Jurkat, Clone E6-1 (cell line): ENCODE measurements around the gene FGB. TPM values are rescaled to one million over a fixed set of nuclear protein-coding genes. Genes with fewer than 3 reads are reported as not detected.

Experiments
- DNase-seq: peaks from one replicate; pipeline ENCODE4 v3.0.0-alpha.2; 2011; ENCODE audit warnings: low read depth, low spot score
- H3K4me3 ChIP-seq: 2 replicates; pipeline ENCODE4 v1.5.1; 2011; ENCODE audit warnings: mild to moderate bottlenecking, low read length, control low read depth, moderate library complexity
- polyA plus RNA-seq: library from polyadenylated mRNA; unstranded; fragments of >200 nt; gene quantifications from one replicate; pipeline ENCODE4 v1.2.1, GENCODE V29; 2012; ENCODE audit warnings: missing spikeins; ENCODE audit not compliant: insufficient read length, insufficient read depth

Gene FGB
- polyA plus RNA-seq: not detected

DNA sequence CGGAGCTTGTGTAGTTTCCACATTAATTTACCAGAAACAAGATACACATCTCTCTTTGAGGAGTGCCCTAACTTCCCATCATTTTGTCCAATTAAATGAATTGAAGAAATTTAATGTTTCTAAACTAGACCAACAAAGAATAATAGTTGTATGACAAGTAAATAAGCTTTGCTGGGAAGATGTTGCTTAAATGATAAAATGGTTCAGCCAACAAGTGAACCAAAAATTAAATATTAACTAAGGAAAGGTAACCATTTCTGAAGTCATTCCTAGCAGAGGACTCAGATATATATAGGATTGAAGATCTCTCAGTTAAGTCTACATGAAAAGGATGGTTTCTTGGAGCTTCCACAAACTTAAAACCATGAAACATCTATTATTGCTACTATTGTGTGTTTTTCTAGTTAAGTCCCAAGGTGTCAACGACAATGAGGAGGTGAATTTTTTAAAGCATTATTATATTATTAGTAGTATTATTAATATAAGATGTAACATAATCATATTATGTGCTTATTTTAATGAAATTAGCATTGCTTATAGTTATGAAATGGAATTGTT, at the start of gene FGB:
Gene FGB, plus strand, starts transcription at position 315 of the 558 bp plus-strand sequence. Its CDS starts 8 bp downstream, at position 323.
- no peak for DNase-seq
- H3K4me3 ChIP-seq: no peak within 1 kb of the TSS

DNA sequence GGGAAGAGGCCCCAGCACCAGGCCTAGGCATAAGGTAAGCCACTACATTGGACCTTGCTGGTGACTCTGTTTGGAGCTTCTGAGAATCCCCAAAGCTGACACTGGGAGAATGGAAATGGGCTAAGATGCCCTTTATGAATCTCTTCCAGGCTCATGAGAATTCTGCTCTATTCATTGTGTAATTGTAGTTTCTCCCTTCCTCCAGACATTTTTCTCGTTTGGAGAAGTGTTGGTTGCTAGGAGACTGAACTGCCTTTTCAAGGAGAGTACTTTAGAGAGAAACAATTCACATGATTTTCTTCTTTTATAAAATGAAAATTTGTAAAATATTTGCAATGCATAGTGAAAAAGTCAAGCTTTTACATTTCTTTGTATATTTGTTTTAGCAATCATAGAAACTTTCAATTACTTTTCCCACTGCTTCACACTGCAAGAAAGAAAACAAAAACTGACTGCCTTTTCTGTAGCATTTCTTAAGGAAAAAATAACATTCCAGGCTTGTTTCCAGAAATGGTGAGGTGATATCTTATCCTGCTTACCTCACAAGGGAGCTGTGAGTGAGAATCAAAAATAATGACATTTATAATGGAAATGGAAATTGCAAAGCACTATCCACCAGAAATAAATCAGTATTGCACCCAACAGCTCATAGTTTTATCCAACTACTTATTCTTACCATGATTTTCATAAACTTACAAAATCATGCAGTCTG, 46.3 kb upstream of the FGB start:
- H3K4me3 ChIP-seq: no peak overlapping the region
- no peak for DNase-seq

DNA sequence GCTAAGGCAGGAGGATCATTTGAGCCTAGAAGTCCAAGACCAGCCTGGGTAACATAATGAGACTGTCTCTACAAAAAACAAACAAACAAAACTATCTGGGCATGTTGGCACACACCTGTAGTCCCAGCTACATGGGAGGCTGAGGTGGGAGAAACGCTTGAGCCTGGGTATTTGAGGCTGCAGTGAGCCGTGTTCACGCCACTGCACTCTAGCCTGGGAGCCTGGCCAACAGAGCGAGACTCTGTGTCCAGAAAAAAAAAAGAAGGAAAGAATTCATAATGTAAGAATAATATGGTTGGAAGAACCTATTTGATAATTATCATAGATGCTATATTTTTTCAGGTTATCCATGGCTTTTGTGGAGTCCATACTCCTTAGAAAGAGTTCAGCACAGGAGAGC, 45.2 kb upstream of the FGB start:
- no peak for DNase-seq
- H3K4me3 ChIP-seq: no peak overlapping the region

DNA sequence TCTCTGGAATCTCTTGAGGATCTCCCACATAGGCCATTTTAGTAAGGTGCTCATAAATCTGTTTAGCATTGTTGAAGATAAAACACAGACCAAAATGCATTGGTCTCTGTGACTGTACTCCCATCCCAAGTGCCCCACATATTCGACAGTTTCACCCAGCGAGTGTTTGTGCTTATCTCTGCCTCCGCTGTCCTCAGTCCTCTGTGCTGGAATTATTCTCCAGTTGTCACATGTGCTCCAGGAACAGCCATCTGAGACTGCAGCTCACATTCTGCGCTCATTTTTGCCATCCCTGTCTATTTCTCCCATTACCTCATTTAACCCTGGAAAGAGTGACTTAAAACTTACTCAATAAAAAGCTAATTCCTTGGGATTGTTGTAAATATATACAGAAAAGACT, 43.6 kb upstream of the FGB start:
- DNase-seq: no peak
- no peak overlapping the region for H3K4me3 ChIP-seq

DNA sequence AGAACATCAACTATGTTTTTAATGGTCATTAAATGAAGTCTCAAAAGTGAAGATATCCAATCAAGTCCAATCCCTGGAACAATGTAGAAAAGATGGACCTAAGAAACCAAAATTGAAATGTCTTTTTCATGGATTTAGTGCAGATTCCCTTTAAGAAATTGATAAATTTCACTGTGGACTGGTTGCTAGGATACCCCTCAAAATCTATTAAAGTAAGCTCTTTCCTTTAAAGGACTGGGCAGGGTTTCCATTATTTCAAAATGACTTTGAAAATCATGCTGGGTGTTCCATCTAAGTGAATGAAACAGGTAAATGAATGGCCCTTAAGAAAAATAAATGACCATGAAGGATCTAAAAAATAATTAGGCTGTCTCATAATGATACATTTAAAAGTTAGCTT, 41.2 kb upstream of the FGB start:
- no peak for DNase-seq
- no peak overlapping the region for H3K4me3 ChIP-seq

DNA sequence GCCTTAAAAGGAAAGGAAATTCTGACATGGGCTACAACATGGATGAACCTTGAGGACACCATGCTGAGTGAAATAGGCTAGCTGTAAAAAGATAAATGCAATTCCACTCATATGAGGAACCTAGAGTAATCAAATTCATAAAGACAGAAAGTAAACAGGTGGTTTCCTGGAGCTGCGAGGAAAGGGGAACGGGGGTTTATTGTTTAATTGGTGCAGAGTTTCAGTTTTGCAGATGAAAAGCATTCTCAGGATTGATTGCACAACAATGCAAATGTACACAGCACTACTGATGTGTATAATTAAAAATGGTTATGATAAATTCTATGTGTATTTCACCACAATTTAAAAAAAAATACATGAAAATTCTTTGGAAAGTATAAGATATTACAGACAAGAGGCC, 36.7 kb upstream of the FGB start:
- DNase-seq: no peak
- H3K4me3 ChIP-seq: no peak overlapping the region

DNA sequence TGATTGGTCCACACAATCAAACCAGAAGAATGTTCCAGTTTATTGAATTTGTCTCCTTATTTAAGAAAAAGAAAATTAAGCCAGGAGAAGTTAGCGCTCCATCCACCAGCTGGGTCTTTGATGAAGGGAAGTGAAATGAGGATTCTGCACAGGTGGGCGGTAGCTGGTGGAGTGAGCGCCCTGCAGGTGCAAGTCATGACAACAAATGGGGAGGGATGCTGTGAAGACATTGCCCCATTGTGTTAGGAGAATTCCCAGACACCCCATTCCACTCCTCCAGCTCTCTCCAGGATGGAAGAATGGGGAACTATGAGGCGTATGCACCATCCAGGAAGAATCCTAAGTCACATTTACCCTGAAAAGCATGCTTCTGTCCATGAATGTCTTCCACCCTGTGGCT, 35.5 kb upstream of the FGB start:
- no peak for DNase-seq

DNA sequence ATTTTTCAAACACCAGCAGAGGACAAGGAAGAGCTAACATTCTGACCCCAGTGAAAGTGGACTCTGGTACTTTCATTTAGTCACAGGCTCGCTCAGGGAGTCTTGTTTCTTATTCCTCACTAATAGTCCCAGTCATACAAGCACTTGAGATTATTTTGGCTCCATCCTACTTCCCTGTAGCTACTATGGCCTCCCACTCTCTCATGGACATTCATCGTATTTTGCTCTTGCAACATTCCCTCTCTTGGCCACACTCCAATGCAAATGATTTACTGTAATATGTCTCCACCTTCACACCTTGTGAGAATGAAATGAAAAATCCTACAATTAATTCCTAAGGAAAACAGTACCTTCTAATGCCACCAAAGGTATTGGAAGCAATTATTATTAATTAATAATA, 33.9 kb upstream of the FGB start:
- no peak for DNase-seq
- no peak overlapping the region for H3K4me3 ChIP-seq

More for the DNA sequence above, 35.5 kb upstream of the FGB start:
- no peak overlapping the region for H3K4me3 ChIP-seq

DNA sequence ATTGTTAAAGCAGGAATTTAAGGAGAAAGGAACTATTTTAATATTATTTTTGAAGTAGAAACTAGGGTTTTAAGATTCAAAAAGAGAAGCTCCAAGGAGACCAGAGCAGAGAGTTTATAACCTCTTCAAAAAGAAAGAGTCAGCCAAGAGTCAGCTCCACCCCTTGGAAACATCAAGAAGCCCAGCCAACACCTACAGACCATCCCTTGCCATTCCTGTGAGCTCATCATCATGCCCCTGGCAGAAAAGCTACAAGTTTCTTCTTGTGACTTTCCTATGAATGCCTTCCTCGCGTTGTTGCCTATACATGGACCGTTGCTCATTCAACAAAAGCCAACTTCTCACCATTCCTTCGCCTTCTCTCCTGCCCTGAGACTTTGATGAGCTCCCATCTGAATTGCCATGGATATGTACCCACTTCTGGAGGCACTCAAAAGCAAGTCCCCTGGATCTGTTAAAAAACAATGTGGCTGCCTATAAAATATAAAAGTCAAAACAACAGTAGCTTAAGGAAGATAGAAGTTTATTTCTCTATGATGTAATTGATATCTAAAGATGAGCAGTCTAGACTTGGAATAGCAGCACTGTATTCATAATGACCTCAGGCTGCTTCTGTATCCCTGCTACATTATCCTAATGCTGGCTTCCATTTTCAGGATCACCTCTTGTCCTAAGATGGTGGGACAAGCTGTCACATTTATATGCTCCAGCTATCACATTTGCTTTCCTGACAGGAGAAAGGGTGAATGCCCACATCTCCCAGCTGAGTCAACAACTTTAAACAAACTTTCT, 32.9 kb upstream of the FGB start:
- DNase-seq: no peak
- no peak overlapping the region for H3K4me3 ChIP-seq

DNA sequence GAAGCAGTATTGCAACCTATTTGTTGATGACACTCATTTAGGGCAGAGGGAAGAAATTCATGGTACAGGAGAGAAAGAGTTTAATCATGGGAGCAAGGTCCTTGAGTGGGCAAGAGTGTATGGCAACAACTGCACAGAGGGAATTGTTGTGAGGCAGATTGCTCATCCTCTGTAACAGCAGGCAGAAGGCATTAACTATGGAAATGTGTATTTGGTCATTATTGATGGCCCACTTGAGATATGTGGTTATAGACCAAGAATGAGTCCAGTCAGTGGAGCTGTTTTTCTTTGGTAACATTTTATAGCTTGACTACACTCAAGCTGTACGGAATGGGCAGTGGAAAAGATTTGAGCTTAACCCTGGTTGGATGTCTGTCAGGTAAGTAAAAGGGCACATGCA, 28.5 kb upstream of the FGB start:
- no peak for DNase-seq
- no peak overlapping the region for H3K4me3 ChIP-seq

DNA sequence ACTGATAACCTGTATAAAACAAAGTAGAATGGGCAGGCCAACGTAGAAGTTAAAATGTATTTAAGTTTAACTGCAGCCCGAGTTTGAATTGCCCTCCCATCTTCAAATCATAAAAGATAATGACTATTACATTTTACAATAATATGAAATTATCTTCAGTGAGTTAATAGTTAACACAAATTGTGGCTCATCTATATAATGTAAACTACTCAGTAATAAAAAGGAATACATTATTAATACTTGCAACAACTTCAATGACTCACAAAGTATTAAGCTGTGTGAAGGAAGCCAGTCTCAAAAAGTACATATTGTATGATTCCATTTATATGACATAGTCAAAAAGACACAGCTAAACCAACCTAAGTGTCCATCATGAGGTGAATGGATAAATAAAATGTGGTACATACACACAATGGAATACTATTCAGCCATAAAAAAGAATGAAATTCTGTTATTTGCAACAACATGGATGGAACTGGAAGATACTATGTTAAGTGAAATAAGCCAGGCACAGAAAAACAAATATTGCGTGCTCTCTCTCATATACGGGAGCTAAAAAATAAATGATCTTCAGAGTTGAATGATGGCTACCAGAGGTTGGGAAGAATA, 20.4 kb upstream of the FGB start:
- no peak overlapping the region for H3K4me3 ChIP-seq
- no peak for DNase-seq

DNA sequence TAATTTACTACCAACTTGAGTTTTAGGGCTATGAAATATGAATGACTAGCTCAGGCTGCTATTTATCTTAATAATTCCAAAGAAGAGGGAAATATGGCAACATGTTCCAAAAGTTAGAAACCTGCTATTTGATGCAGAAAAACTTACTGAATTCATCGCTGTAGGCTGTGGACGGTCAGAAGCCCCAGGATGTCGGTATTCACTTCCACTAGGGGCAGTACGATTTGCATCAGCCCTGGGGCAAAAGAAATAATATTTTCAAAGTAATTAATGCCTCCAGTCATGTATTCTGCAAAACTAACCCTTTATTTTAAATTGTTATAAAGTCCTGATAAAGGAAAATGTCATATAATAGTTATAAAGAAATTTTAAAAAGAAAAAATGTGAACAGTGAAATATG, 17.1 kb upstream of the FGB start:
- DNase-seq: no peak
- no peak overlapping the region for H3K4me3 ChIP-seq

DNA sequence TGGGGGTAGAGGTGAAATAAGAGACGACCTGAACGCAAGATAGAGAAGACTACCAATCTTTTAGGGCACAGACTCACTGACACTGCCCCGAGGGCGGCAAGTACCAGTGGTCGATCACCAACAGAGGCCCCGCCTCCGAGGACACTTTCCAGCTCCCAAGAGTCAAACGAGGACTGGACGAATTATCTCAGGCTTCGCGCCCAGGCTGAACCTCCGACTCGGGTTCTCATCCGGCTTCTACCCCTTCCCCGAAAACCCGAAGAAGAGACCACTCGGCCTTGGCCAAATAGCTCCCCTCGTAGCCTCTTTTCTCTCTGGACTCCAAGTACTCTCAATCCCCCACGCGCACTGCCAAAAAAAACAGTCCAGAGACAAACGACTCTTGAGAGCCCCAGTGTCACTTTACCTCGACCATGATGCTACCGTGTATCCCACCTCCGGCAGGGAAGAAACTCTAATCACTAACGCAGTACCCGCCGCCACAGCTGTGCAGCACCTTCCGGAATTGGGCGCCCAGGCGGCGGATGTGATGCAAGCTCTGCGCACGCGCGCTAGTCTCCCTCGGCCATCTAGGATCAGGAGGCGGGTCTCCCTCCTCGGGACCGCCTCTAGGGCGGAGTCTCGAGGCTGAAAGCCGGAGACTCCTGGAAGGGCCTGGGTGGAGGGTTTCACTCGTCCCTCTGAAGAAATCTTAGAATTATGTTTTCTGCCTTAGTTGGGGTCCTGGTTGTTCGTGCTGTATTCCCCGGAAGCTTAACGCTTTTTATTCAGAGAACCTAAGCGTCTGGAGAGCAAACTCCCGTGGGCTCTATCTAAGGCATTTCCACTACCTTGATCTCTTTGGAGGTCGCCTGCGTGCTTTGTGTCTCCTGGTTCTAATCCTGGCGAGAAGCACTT, 12.7 kb upstream of the FGB start, which contains the start of gene PLRG1:
Gene PLRG1, minus strand, starts transcription at position 507 of the 897 bp plus-strand sequence. Its CDS starts 92 bp downstream, at position 415.
- peak within 1 kb of the TSS; percentile 98 for H3K4me3 ChIP-seq

DNA sequence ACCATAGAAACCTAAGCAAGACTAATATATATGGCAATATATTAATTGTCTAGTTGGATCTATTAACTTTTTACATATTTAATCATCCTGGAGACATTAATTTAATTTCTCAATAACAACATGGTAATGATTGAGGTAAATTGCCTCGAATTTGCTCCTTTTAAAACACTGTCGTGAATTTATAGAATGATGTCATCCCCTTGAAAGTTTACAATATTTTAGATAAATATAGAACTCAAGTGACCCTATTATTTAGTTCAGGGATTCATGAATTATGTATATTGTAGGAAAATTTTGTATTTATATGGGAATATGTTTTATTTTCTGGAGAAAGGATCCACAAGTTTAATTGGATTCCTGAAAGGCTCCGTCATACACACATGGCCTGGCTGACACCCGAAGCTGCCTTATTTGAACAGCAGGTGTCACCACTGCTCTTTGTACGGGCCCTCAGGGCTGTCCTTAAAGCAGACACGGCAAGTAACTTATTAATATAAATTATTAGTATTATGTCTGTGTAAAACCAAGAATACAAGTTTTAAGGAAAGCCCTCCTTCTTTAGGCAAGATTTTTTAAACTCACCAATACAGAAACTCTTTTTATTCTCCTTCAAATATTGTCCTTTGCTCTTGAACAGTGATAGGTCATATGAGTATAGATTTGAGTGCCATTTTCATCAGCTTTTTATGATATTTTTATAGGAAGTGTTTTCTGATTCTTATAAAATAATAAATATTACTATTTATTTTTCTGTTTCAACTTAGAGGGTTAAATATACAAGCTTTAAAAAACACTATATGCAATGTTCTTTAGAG, 10.7 kb upstream of the FGB start:
- peak; percentile 62 for DNase-seq
- no peak overlapping the region for H3K4me3 ChIP-seq

More for the DNA sequence above, 12.7 kb upstream of the FGB start, which contains the start of gene PLRG1:
- DNase-seq: peak; percentile 90

DNA sequence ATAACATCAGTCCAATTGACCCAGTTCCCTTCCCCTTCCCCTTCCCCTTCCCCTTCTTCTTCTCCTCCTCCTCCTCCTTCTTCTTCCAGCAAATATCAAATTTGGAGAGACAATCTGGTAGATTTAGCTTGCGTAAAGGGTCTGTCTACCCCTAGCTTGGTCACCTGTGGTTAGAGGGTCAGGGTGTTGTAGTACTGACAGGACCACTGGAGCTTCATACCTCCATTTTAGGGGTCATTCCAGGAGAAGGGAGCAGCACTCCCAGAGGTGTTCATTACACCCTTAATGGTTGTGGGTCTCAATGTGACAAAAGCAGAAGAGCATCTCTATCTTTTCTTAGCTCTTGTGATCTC, 3.7 kb upstream of the FGB start:
- DNase-seq: no peak
- no peak overlapping the region for H3K4me3 ChIP-seq

DNA sequence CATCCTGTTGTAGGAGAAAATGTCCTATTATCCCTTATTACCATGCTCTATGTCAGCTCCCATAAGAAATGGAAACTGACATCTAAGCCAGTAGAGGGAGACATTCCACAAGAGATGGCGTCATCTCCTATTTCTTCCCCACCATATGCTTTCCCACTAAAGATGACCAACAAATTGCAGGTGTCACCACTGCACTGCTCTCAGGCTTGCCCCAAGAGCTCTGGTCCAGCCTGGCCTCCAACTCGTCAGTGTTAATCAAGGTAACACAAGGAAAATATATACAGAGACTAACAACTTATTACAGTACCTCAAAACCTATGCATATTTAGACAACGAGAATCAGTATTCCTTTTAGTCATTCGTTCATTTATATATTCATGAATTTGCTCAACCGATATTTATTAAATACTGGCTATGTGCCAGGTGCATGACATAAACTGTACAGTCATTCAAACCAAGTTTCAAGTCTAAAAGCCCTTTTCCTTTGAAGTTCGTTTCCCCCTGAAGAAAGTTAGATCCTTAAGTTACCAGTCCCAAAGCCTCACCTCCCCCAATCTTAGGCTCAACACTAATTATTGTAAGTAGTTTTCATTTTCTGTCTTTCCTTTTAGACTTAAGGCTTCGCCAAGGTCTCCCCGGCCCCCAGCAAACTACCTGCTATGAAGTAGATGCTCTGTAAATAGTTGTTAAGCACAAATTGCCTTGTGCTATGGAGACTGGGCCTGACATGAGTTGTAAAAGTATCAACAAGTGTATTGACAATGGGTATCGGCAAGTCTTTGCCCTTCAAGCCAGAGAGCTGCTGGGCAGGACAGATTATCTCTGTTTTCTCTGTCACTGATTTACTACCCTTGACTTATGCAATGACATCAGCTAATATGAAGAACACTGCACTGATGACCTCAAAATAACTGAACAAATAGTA, 3.1 kb upstream of the FGB start:
- no peak overlapping the region for H3K4me3 ChIP-seq
- DNase-seq: peak; percentile 35

DNA sequence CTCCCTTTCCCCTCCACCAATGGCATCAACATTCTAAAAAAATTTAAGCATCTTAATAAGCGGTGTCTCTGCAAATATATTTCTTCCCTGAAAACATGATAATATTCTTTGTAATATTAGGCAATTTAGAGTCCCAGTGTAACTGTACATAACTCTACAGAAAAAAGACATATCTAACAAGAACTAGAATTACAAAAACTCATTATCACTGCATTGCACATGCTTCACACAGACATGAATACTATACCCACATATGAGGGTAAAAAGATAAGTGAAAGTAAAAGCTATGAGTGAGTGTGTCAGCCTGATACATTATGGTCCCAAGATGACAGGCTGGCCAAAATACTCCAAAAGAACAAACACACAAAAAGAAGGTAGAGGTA, 2.4 kb upstream of the FGB start:
- H3K4me3 ChIP-seq: no peak overlapping the region
- DNase-seq: no peak
